Measurements from ENCODE around the gene GRID2IP. TPM values are rescaled to one million over a fixed set of nuclear protein-coding genes. Genes with fewer than 3 reads are reported as not detected.
"Not testable (repeated sequence)": the region's sequence is repeated elsewhere in the genome, so short reads cannot be mapped to it uniquely, and the experiment has no call there.

Gene GRID2IP
- total and polyA plus RNA-seq, 4 donors, result 0.16 to 0.80 (median 0.50) TPM

DNA sequence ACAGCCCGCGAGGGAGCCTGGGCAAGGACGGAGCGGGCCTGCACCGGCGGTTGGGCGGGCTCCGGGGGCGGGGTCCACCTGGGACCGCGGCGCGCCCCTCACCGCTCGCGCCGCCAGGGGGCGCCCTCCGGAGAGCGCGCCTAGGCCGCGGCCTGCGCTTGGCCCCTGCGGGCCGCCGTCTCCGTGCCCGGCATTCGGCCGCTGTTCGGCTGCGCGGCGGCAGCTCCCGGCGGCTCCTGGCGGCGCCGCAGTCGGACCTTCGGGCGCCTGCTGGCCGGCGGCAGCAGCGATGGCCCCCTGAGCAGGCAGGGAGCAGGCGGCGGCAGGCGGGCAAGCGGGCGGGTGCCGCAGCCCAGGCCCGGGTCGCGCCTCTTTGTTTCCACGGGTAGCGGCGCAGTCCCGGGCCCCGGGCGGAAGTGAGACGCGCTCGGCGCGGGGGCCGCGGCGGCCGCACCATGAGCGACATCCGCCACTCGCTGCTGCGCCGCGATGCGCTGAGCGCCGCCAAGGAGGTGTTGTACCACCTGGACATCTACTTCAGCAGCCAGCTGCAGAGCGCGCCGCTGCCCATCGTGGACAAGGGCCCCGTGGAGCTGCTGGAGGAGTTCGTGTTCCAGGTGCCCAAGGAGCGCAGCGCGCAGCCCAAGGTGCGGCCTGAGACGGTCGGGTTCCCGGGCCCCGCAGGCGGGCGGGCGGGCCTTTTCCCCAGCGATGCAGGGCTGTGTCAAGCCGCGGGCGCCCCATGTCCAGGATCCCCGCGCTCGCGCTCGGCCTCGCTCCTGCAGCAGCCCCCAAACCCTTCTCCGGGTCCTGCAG, 38.8 kb upstream of the GRID2IP start, which contains the start of gene INTS15:
Gene INTS15, plus strand, starts transcription at position 193 of the 816 bp plus-strand sequence. Its CDS starts 263 bp downstream, at position 456.
- no peaks in the 10 kb centered on the region for H3K9me3 ChIP-seq (ENCODE audit: control insufficient read depth in 4 of 4, insufficient read depth in 3 of 4, low read length in 3 of 4)
- H3K4me3 ChIP-seq, result peak within 1 kb of the TSS; percentile 97
- no peaks in the 10 kb centered on the region for H3K27me3 ChIP-seq (ENCODE audit: control insufficient read depth in 3 of 3, insufficient read depth in 3 of 3, low read length in 2 of 3)
- H3K4me1 ChIP-seq (ENCODE audit: control insufficient read depth in 5 of 5, insufficient read depth in 5 of 5, low read length in 5 of 5), result peaks cover 0 to 11% (median 5%) of the 10 kb centered on the region in 5 donors
- peak within 1 kb of the TSS; percentile 87 to 95 for H3K27ac ChIP-seq (ENCODE audit: low read depth in 1 of 2, low read length in 1 of 2)
- 0% methylated on average over 83 to 107 of the region's 107 CpGs for WGBS, 2 donors
- H3K36me3 ChIP-seq (ENCODE audit: control insufficient read depth in 4 of 4, insufficient read depth in 4 of 4, low read length in 4 of 4), result peaks cover 6 to 19% (median 13%) of the 10 kb centered on the region in 4 donors
- TF ChIP-seq, protein P1, sequence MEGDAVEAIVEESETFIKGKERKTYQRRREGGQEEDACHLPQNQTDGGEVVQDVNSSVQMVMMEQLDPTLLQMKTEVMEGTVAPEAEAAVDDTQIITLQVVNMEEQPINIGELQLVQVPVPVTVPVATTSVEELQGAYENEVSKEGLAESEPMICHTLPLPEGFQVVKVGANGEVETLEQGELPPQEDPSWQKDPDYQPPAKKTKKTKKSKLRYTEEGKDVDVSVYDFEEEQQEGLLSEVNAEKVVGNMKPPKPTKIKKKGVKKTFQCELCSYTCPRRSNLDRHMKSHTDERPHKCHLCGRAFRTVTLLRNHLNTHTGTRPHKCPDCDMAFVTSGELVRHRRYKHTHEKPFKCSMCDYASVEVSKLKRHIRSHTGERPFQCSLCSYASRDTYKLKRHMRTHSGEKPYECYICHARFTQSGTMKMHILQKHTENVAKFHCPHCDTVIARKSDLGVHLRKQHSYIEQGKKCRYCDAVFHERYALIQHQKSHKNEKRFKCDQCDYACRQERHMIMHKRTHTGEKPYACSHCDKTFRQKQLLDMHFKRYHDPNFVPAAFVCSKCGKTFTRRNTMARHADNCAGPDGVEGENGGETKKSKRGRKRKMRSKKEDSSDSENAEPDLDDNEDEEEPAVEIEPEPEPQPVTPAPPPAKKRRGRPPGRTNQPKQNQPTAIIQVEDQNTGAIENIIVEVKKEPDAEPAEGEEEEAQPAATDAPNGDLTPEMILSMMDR (IDR thresholded peaks at IDR 0.05; ENCODE audit: control extremely low read depth, extremely low read depth), result peak; percentile 66
- H3K9ac ChIP-seq (ENCODE audit: insufficient read depth in 1 of 2, low read length in 2 of 2), result peak within 1 kb of the TSS; percentile 37 to 72
- peak; percentile 79 to 92 (median 82) for DNase-seq
- ATAC-seq (ENCODE audit: insufficient read depth, low FRiP score), result peak; percentile 97

DNA sequence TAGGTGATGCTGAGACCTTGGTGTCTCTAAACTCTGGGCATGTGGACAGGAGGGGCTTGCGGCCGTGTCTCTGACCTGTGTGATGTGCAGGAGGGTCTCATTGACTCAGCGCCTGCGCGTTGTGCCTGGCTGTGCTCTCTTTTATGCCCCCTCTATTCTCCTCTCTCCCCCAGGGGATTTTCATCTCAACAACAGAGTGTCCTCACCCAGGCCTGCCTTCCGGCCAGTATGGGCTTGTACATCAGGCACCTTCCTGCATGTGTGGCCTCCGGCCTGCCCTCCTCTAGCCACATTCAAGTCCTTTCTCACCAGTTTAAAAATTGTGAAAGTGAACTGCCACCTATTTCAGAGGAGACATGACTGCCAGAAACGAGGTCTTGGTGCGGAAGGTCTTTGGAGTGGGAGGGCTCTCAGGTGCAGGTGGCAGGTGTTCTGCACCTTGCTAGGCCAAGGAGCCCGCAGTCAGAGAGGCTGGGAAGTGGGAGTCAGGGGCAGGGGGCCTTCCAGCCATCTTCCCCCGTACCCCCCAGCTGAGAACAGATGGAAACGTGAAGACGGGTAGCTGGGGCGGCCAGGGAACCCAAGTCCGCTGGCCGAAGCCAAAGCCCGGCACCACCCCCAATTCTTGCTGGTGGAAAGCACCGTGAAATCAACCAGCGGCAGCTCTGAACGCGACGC, 38.0 kb upstream of the GRID2IP start:
- H3K27me3 ChIP-seq (ENCODE audit: control insufficient read depth in 3 of 3, insufficient read depth in 3 of 3, low read length in 2 of 3), result no peaks in the 10 kb centered on the region
- TF ChIP-seq, protein P1 (IDR thresholded peaks at IDR 0.05; ENCODE audit: control extremely low read depth, extremely low read depth), result no peak
- DNase-seq (no peak), ATAC-seq (ENCODE audit: insufficient read depth, low FRiP score) (no peak)
- peaks cover 5 to 17% (median 12%) of the 10 kb centered on the region in 4 donors for H3K36me3 ChIP-seq (ENCODE audit: control insufficient read depth in 4 of 4, insufficient read depth in 4 of 4, low read length in 4 of 4)
- H3K4me1 ChIP-seq (ENCODE audit: control insufficient read depth in 5 of 5, insufficient read depth in 5 of 5, low read length in 5 of 5), result peaks cover 0 to 11% (median 5%) of the 10 kb centered on the region in 5 donors
- H3K9me3 ChIP-seq (ENCODE audit: control insufficient read depth in 4 of 4, insufficient read depth in 3 of 4, low read length in 3 of 4), result no peaks in the 10 kb centered on the region
- 49 to 58% methylated on average over 18 to 22 of the region's 22 CpGs for WGBS, 2 donors
- peak overlapping the region in 1 of 2 donors; percentile 56 for H3K27ac ChIP-seq (ENCODE audit: low read depth in 1 of 2, low read length in 1 of 2)
- no peak overlapping the region for H3K9ac ChIP-seq (ENCODE audit: insufficient read depth in 1 of 2, low read length in 2 of 2)
- H3K4me3 ChIP-seq, result no peak overlapping the region

DNA sequence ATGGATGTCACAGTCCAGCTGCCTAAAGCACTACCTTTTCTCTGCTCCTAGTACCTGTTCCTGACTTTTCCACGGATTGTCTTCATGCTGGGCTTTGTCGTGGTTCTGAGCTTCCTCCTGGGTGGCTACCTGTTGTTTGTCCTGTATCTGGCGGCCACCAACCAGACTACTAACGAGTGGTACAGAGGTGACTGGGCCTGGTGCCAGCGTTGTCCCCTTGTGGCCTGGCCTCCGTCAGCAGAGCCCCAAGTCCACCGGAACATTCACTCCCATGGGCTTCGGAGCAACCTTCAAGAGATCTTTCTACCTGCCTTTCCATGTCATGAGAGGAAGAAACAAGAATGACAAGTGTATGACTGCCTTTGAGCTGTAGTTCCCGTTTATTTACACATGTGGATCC, 37.3 kb upstream of the GRID2IP start:
- ATAC-seq (ENCODE audit: insufficient read depth, low FRiP score) (no peak), DNase-seq (no peak)
- Histone ChIP-seq H3K27ac (ENCODE audit: low read depth in 1 of 2, low read length in 1 of 2) (peak overlapping the region in 1 of 2 donors; percentile 21), H3K9ac (ENCODE audit: insufficient read depth in 1 of 2, low read length in 2 of 2) (no peak overlapping the region), H3K4me1 (ENCODE audit: control insufficient read depth in 5 of 5, insufficient read depth in 5 of 5, low read length in 5 of 5) (peaks cover 0 to 11% (median 5%) of the 10 kb centered on the region in 5 donors), H3K27me3 (ENCODE audit: control insufficient read depth in 3 of 3, insufficient read depth in 3 of 3, low read length in 2 of 3) (no peaks in the 10 kb centered on the region), H3K9me3 (ENCODE audit: control insufficient read depth in 4 of 4, insufficient read depth in 3 of 4, low read length in 3 of 4) (no peaks in the 10 kb centered on the region), H3K36me3 (ENCODE audit: control insufficient read depth in 4 of 4, insufficient read depth in 4 of 4, low read length in 4 of 4) (peaks cover 3 to 15% (median 11%) of the 10 kb centered on the region in 4 donors), H3K4me3 (no peak overlapping the region)
- TF ChIP-seq, protein P1 (IDR thresholded peaks at IDR 0.05; ENCODE audit: control extremely low read depth, extremely low read depth), result no peak
- 74% methylated on average over 9 of the region's 9 CpGs for WGBS, 2 donors

DNA sequence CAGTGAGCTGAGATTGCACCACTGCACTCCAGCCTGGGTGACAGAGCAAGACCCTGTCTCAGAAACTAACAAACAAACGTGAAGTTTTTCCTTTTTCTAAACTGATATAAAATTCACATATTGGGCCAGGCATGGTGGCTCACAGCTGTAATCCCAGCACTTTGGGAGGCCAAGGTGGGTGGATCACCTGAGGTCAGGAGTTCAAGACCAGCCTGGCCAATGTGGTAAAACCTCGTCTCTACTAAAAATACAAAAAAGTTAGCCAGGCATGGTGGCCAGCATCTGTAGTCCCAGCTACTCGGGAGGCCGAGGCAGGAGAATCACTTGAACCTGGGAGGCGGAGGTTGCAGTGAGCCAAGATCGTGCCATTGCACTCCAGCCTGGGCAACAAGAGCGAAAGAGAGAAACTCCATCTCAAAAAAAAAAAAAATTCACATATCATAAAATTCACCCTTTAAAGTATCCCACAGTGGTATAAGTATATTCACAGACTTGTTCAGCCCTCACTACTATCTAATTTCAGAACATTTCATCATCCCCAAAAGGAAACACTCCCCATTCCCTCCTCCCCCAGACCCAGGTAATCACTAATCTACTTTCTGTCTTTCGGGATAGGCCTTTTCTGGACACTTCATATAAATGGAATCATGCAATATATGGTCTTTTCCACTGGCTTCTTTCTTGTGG, 34.6 kb upstream of the GRID2IP start:
- not testable (repeated sequence) for H3K4me3 ChIP-seq; H3K4me1 ChIP-seq (ENCODE audit: control insufficient read depth in 5 of 5, insufficient read depth in 5 of 5, low read length in 5 of 5); H3K27ac ChIP-seq (ENCODE audit: low read depth in 1 of 2, low read length in 1 of 2); H3K9ac ChIP-seq (ENCODE audit: insufficient read depth in 1 of 2, low read length in 2 of 2); H3K27me3 ChIP-seq (ENCODE audit: control insufficient read depth in 3 of 3, insufficient read depth in 3 of 3, low read length in 2 of 3); ATAC-seq (ENCODE audit: insufficient read depth, low FRiP score); DNase-seq; H3K9me3 ChIP-seq (ENCODE audit: control insufficient read depth in 4 of 4, insufficient read depth in 3 of 4, low read length in 3 of 4)
- H3K36me3 ChIP-seq (ENCODE audit: control insufficient read depth in 4 of 4, insufficient read depth in 4 of 4, low read length in 4 of 4), result peaks cover 5 to 15% (median 14%) of the 10 kb centered on the region in 4 donors
- whole genome bisulfite sequencing, 2 donors, result 93 to 97% methylated on average over 8 of the region's 8 CpGs
